Osteoblast (primary cell): ENCODE measurements around the gene CCDC192. TPM values are rescaled to one million over a fixed set of nuclear protein-coding genes. Genes with fewer than 3 reads are reported as not detected.

ENCODE experiments used
- DNase-seq: peaks from one replicate; pipeline ENCODE4 v3.0.0; 2011; ENCODE audit warnings: low spot score, mixed read lengths; ENCODE audit not compliant: insufficient read length; ENCODE audit errors: missing footprints
- H2AFZ ChIP-seq: 2 replicates; pipeline ENCODE4 v1.6.0; 2011; ENCODE audit warnings: mild to moderate bottlenecking, low read length
- H3K27ac ChIP-seq: 2 replicates; pipeline ENCODE4 v1.5.1; 2011; ENCODE audit warnings: mild to moderate bottlenecking, low read depth, low read length, moderate library complexity
- H3K27me3 ChIP-seq: 2 replicates; pipeline ENCODE4 v1.6.0; 2012; ENCODE audit warnings: mild to moderate bottlenecking, control low read depth, inconsistent platforms, low read length, moderate library complexity; ENCODE audit not compliant: insufficient read depth
- H3K36me3 ChIP-seq: 2 replicates; pipeline ENCODE4 v1.5.1; 2011; ENCODE audit warnings: mild to moderate bottlenecking, low read length, control low read depth, moderate library complexity; ENCODE audit not compliant: insufficient read depth
- H3K4me1 ChIP-seq: 2 replicates; pipeline ENCODE4 v1.5.1; 2011; ENCODE audit warnings: mild to moderate bottlenecking, low read length, control low read depth, moderate library complexity; ENCODE audit not compliant: insufficient read depth
- H3K4me2 ChIP-seq: 2 replicates; pipeline ENCODE4 v1.6.0; 2011; ENCODE audit warnings: mild to moderate bottlenecking, low read length; ENCODE audit not compliant: insufficient read depth
- H3K4me3 ChIP-seq: fragments of 200-600 bp; sonication (generic); 3 replicates; pipeline ENCODE4 v1.5.1; 2012; ENCODE audit warnings: mild to moderate bottlenecking, low read length, inconsistent platforms; ENCODE audit not compliant: insufficient read depth
- H3K79me2 ChIP-seq: 2 replicates; pipeline ENCODE4 v1.6.0; 2012; ENCODE audit warnings: mild to moderate bottlenecking, low read length, control low read depth, inconsistent platforms; ENCODE audit not compliant: insufficient read depth
- H3K9me3 ChIP-seq: 2 replicates; pipeline ENCODE4 v1.5.1; 2011; ENCODE audit warnings: low read depth, low read length, control low read depth
- H4K20me1 ChIP-seq: 2 replicates; pipeline ENCODE4 v1.6.0; 2012; ENCODE audit warnings: mild to moderate bottlenecking, low read length, control low read depth; ENCODE audit not compliant: insufficient read depth
- total RNA-seq: library from RNA; depleted of rRNA; stranded (reverse); fragments of >200 nt; gene quantifications from 2 replicates; pipeline ENCODE4 v1.2.3, GENCODE V29; 2012
- TF ChIP-seq, protein P1 (sequence below): IDR thresholded peaks from 2 replicates; pipeline ENCODE4 v1.5.1; 2011; ENCODE audit warnings: mild to moderate bottlenecking, low read depth, low read length, moderate library complexity; ENCODE audit errors: extremely low read depth

The CCDC192 gene
- total RNA-seq, 1 donor: not detected

DNA sequence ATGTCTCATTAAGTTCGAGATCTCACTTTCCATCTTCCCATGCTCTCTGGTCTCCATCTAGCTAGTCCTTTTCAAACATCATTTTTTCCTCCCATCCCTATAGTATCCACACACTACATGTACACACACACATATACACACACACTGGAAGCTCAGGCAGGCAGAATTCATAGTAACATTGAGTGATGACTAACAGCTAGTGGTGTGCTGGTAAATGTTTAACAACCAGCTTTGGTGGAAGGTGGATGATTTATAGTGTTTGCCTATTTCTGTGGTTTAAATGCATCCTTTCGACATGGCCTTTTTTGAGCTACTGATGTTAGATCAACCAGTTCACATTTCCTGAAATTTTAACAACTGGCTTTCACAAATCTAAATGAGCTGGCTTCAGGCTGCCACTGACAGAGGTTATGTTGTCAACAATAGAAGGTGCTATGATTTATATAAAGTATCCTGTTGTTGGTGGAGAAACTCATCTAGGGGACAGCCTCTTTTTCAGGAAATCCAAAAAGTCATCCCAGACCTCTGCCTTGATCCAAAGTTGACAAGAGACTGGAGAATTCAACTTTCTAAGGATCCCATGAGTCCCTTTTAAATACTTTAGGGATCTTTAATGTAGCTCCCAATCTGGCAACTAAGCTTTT, 117.8 kb downstream of the CCDC192 start:
- no peak overlapping the region for H3K27ac ChIP-seq
- no peaks in the 10 kb centered on the region for H3K9me3 ChIP-seq
- TF ChIP-seq, protein P1, sequence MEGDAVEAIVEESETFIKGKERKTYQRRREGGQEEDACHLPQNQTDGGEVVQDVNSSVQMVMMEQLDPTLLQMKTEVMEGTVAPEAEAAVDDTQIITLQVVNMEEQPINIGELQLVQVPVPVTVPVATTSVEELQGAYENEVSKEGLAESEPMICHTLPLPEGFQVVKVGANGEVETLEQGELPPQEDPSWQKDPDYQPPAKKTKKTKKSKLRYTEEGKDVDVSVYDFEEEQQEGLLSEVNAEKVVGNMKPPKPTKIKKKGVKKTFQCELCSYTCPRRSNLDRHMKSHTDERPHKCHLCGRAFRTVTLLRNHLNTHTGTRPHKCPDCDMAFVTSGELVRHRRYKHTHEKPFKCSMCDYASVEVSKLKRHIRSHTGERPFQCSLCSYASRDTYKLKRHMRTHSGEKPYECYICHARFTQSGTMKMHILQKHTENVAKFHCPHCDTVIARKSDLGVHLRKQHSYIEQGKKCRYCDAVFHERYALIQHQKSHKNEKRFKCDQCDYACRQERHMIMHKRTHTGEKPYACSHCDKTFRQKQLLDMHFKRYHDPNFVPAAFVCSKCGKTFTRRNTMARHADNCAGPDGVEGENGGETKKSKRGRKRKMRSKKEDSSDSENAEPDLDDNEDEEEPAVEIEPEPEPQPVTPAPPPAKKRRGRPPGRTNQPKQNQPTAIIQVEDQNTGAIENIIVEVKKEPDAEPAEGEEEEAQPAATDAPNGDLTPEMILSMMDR: no peak
- H3K27me3 ChIP-seq: no peaks in the 10 kb centered on the region
- no peak overlapping the region for H3K4me2 ChIP-seq
- no peaks in the 10 kb centered on the region for H3K36me3 ChIP-seq
- no peak overlapping the region for H2AFZ ChIP-seq
- no peaks in the 10 kb centered on the region for H4K20me1 ChIP-seq
- no peak overlapping the region for H3K4me3 ChIP-seq
- DNase-seq: no peak
- no peaks in the 10 kb centered on the region for H3K79me2 ChIP-seq
- no peaks in the 10 kb centered on the region for H3K4me1 ChIP-seq

DNA sequence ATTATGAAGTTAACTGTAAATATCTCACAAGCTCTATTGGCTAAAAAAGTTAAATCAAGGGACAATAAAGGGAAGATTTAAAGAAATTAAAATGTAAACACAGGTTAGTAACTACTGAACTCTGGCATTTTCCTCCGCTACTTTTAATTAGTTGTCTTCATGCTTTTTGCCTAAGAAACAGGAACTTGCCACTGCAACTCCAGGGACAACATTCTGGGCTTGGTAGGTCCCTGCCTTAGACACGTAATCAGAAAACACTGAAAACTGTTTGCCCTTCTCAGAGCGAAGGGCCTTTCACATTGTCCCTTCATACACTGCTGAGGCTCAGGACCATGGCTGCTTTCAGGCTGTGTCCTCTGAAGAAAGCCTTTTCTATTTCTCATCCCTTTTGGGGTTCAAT, 118.7 kb downstream of the CCDC192 start:
- TF ChIP-seq, protein P1: no peak
- no peaks in the 10 kb centered on the region for H3K4me1 ChIP-seq

DNA sequence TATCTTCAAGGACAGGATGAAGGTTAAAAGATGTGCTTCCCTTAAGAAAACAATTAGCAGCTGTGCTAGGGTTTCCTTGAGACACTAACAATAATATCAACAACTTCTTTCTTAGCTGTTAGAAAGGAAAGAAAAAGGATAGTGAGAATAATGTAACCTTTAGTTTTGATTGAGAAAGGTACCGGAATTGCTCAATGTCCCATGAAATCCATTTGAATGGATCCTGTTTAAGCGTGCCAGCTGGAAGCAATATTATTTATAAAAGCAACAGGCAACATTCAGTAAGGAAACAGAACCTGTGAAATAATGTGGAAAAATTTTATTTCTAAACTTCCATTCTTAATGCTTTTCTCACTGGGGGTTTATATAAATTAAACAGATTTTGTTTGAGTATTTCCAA, 120.9 kb downstream of the CCDC192 start:
- no peaks in the 10 kb centered on the region for H4K20me1 ChIP-seq
- no peaks in the 10 kb centered on the region for H3K79me2 ChIP-seq
- H3K9me3 ChIP-seq: no peaks in the 10 kb centered on the region
- H3K4me1 ChIP-seq: no peaks in the 10 kb centered on the region
- H3K36me3 ChIP-seq: no peaks in the 10 kb centered on the region
- H3K27ac ChIP-seq: no peak overlapping the region
- H2AFZ ChIP-seq: no peak overlapping the region
- no peak for DNase-seq
- no peak overlapping the region for H3K4me2 ChIP-seq
- H3K4me3 ChIP-seq: no peak overlapping the region
- TF ChIP-seq, protein P1: no peak
- H3K27me3 ChIP-seq: no peaks in the 10 kb centered on the region

More for the DNA sequence above, 118.7 kb downstream of the CCDC192 start:
- Histone ChIP-seq H3K79me2 (no peaks in the 10 kb centered on the region), H3K9me3 (no peaks in the 10 kb centered on the region), H3K4me3 (no peak overlapping the region), H3K27ac (no peak overlapping the region), H2AFZ (no peak overlapping the region), H3K36me3 (no peaks in the 10 kb centered on the region), H4K20me1 (no peaks in the 10 kb centered on the region), H3K4me2 (no peak overlapping the region), H3K27me3 (no peaks in the 10 kb centered on the region)
- no peak for DNase-seq

DNA sequence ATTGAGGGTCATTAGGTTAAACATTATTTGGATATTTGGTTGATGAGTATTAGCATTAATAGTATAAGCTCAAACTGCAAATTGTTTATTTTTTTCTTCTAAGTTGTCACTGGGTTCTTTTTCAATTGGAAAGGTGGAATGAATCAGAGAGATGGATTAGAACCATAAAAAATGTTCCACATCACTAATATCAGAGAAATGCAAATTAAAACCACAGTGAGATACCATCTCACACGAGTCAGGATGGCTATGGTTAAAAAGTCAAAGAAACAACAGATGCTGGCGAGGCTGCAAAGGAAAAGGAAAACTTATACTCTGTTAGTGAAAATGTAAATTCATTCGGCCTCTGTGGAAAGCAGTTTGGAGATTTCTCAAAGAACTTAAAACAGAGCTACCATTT, 122.8 kb downstream of the CCDC192 start:
- H3K27me3 ChIP-seq: no peaks in the 10 kb centered on the region
- H3K9me3 ChIP-seq: no peaks in the 10 kb centered on the region
- no peaks in the 10 kb centered on the region for H3K4me1 ChIP-seq
- no peak overlapping the region for H3K27ac ChIP-seq
- H2AFZ ChIP-seq: peak overlapping the region; percentile 37
- H3K79me2 ChIP-seq: no peaks in the 10 kb centered on the region
- H4K20me1 ChIP-seq: no peaks in the 10 kb centered on the region
- TF ChIP-seq, protein P1: no peak
- no peak for DNase-seq
- H3K4me2 ChIP-seq: no peak overlapping the region
- no peaks in the 10 kb centered on the region for H3K36me3 ChIP-seq
- no peak overlapping the region for H3K4me3 ChIP-seq
